CD14-positive monocyte (primary cell): ENCODE results near the gene TOR4A. TPM values are rescaled to one million over a fixed set of nuclear protein-coding genes. Genes with fewer than 3 reads are reported as not detected.

ENCODE experiments used
- DNase-seq, 3 donors: peaks; one replicate each; pipeline ENCODE4 v3.0.0-alpha.2; 2011 to 2022
- H2AFZ ChIP-seq: 2 replicates; pipeline ENCODE4 v1.6.0; 2012; ENCODE audit warnings: mild to moderate bottlenecking, low read depth, low read length, inconsistent platforms; ENCODE audit not compliant: insufficient read depth, poor library complexity, severe bottlenecking
- H3K27ac ChIP-seq, 2 donors: 1 replicate in 1 of 2; 2 replicates in 1 of 2; pipeline ENCODE4 v1.5.1; 2012 to 2013; ENCODE audit warnings: low read length in 2 of 2, control low read depth in 1 of 2, inconsistent platforms in 1 of 2, low read depth in 1 of 2, mild to moderate bottlenecking in 1 of 2
- H3K27me3 ChIP-seq, 2 donors: one replicate each; pipeline versions ENCODE4 v1.6.0 to v1.6.1; 2011 to 2013; ENCODE audit warnings: low read length in 2 of 2; ENCODE audit not compliant: control insufficient read depth in 2 of 2, insufficient read depth in 2 of 2
- H3K36me3 ChIP-seq, 2 donors: replicated peaks in 1 of 2; 1 replicate in 1 of 2; 2 replicates in 1 of 2; pipeline versions ENCODE4 v1.5.1 to v1.6.1; 2012 to 2013; ENCODE audit warnings: low read length in 2 of 2, control low read depth in 1 of 2, inconsistent platforms in 1 of 2, mild to moderate bottlenecking in 1 of 2; ENCODE audit not compliant: insufficient read depth in 2 of 2, control insufficient read depth in 1 of 2
- H3K4me1 ChIP-seq, 2 donors: 1 replicate in 1 of 2; 2 replicates in 1 of 2; pipeline versions ENCODE4 v1.5.1 to v1.6.1; 2012 to 2013; ENCODE audit warnings: low read length in 2 of 2, control low read depth in 1 of 2, inconsistent platforms in 1 of 2, mild to moderate bottlenecking in 1 of 2, moderate library complexity in 1 of 2; ENCODE audit not compliant: insufficient read depth in 2 of 2, control insufficient read depth in 1 of 2
- H3K4me2 ChIP-seq: replicated peaks from 2 replicates; pipeline ENCODE3; 2012; ENCODE audit warnings: low read length, moderate library complexity, mild to moderate bottlenecking; ENCODE audit not compliant: poor library complexity, severe bottlenecking; ENCODE audit errors: extremely low read depth
- H3K4me3 ChIP-seq, 3 experiments: fragments of 200-600 bp in 1 of 3; sonication (generic) in 1 of 3; replicated peaks in 1 of 3; 1 replicate in 2 of 3; 2 replicates in 1 of 3; pipeline ENCODE4 v1.5.1; 2011 to 2013; ENCODE audit warnings: low read length in 3 of 3, mild to moderate bottlenecking in 3 of 3, control low read depth in 2 of 3, low read depth in 2 of 3, inconsistent platforms in 1 of 3, moderate library complexity in 1 of 3
- H3K79me2 ChIP-seq: 2 replicates; pipeline ENCODE4 v1.6.0; 2012; ENCODE audit warnings: mild to moderate bottlenecking, control low read depth, inconsistent platforms, low read length, moderate library complexity; ENCODE audit not compliant: insufficient read depth
- H3K9ac ChIP-seq: 2 replicates; pipeline ENCODE4 v1.6.0; 2017; ENCODE audit warnings: low read length, mild to moderate bottlenecking; ENCODE audit not compliant: insufficient read depth, poor library complexity, severe bottlenecking
- H3K9me3 ChIP-seq, 2 donors: replicated peaks in 1 of 2; 1 replicate in 1 of 2; 2 replicates in 1 of 2; pipeline versions ENCODE4 v1.5.1 to v1.6.1; 2012 to 2013; ENCODE audit warnings: low read length in 2 of 2, control low read depth in 1 of 2; ENCODE audit not compliant: control insufficient read depth in 1 of 2, insufficient read depth in 1 of 2
- H4K20me1 ChIP-seq: 2 replicates; pipeline ENCODE4 v1.6.0; 2012; ENCODE audit warnings: mild to moderate bottlenecking, low read length, control low read depth, moderate library complexity; ENCODE audit not compliant: insufficient read depth
- H3K27ac Mint-ChIP-seq, 7 donors: one replicate each; pipeline ENCODE4 v1.8.0; 2020; ENCODE audit warnings: mild to moderate bottlenecking in 7 of 7, mixed read lengths in 7 of 7, moderate library complexity in 6 of 7, inconsistent platforms in 2 of 7
- H3K27me3 Mint-ChIP-seq, 3 donors: one replicate each; pipeline ENCODE4 v1.8.0; 2021 to 2022; ENCODE audit warnings: low read depth in 3 of 3, mild to moderate bottlenecking in 3 of 3, mixed read lengths in 3 of 3, moderate library complexity in 3 of 3, inconsistent platforms in 1 of 3
- H3K36me3 Mint-ChIP-seq, 2 donors: one replicate each; pipeline ENCODE4 v1.8.0; 2020; ENCODE audit warnings: mixed read lengths in 2 of 2, inconsistent platforms in 1 of 2, mild to moderate bottlenecking in 1 of 2
- H3K4me1 Mint-ChIP-seq: one replicate; pipeline ENCODE4 v1.8.0; 2020; ENCODE audit warnings: mild to moderate bottlenecking, mixed read lengths
- H3K4me3 Mint-ChIP-seq, 2 donors: one replicate each; pipeline ENCODE4 v1.8.0; 2020; ENCODE audit warnings: mild to moderate bottlenecking in 2 of 2, mixed read lengths in 2 of 2, moderate library complexity in 1 of 2
- H3K9me3 Mint-ChIP-seq, 7 donors: one replicate each; pipeline ENCODE4 v1.8.0; 2020 to 2022; ENCODE audit warnings: mixed read lengths in 7 of 7, mild to moderate bottlenecking in 6 of 7, moderate library complexity in 6 of 7, inconsistent platforms in 2 of 7
- WGBS: methylation state at CpG from one replicate; pipeline ENCODE4 v1.1.5; 2013; ENCODE audit warnings: missing lambda C conversion rate; ENCODE audit not compliant: insufficient coverage; 5-methylcytosine and 5-hydroxymethylcytosine counted together
- intact Hi-C, 2 donors: fragments of 100-400 bp; cut with micrococcal nuclease; formaldehyde crosslinking; loops; one replicate each; pipeline versions ENCODE4 v1.15.0 to v1.15.1; 2023
- polyA plus RNA-seq, 3 donors: library from polyadenylated mRNA; depleted of rRNA in 1 of 3; unstranded in 2 of 3; stranded (reverse) in 1 of 3; fragments of 300-500 nt in 2 of 3; fragments of >200 nt in 1 of 3; fragmentation: Illumina TruSeq in 2 of 3; gene quantifications; 1 replicate in 2 of 3; 2 replicates in 1 of 3; pipeline ENCODE4 v1.2.3, GENCODE V29; 2012 to 2021
- TF ChIP-seq, protein P1 (sequence below): fragments of 200-600 bp; IDR thresholded peaks from one replicate; pipeline ENCODE4 v1.8.0; 2022; ENCODE audit warnings: antibody characterized with exemption, mild to moderate bottlenecking

TOR4A gene
- polyA plus RNA-seq, 3 donors: 13.7 to 17.6 (median 15.4) TPM

DNA sequence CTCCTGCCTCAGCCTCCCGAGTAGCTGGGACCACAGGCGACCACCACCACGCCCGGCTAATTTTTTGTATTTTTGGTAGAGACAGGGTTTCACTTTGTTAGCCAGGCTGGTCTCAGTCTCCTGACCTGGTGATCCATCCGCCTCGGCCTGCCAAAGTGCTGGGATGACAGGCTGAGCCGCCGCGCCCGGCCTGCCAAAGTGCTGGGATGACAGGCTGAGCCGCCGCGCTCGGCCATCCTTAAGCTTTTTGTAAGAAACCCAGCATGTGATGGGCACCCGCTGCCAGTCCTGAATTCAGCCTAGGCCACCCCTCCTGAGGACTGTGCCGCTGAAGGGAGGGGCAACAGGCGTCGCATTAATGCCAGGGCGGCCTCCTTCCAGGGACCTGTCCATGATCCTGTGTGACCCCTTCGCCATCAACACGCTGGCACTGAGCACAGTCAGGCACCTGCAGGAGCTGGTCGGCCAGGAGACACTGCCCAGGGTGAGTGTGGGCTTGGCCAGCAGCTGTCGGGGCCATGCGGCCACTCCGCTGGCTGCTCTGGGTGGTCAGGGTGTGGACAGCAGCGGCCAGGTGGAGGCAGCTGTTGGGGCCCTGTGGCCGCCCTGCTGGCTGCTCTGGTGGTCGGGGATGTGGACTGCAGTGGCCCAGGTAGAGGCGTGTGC, 11.9 kb upstream of the TOR4A start:
- H3K27ac ChIP-seq: no peak overlapping the region
- no peak overlapping the region for H3K9ac ChIP-seq
- Mint-ChIP-seq H3K9me3 (peaks cover 0 to 5% (median 0%) of the 10 kb centered on the region in 7 donors), H3K4me1 (peaks cover 25% of the 10 kb centered on the region), H3K27me3 (no peaks in the 10 kb centered on the region), H3K36me3 (peaks cover 40 to 79% of the 10 kb centered on the region in 2 donors), H3K4me3 (no peak overlapping the region), H3K27ac (no peak overlapping the region)
- peaks cover 23 to 28% of the 10 kb centered on the region in 2 donors for H3K4me1 ChIP-seq
- H3K9me3 ChIP-seq: no peaks in the 10 kb centered on the region
- peaks cover 36 to 67% of the 10 kb centered on the region in 2 donors for H3K36me3 ChIP-seq
- peaks cover 36% of the 10 kb centered on the region for H4K20me1 ChIP-seq
- no peak for DNase-seq
- H3K79me2 ChIP-seq: peaks cover 3% of the 10 kb centered on the region
- 93% methylated on average over 22 of the region's 29 CpGs for whole genome bisulfite sequencing
- no peak overlapping the region for H3K4me2 ChIP-seq
- no peak overlapping the region for H2AFZ ChIP-seq
- intact Hi-C loops: no loop called here
- TF ChIP-seq, protein P1, sequence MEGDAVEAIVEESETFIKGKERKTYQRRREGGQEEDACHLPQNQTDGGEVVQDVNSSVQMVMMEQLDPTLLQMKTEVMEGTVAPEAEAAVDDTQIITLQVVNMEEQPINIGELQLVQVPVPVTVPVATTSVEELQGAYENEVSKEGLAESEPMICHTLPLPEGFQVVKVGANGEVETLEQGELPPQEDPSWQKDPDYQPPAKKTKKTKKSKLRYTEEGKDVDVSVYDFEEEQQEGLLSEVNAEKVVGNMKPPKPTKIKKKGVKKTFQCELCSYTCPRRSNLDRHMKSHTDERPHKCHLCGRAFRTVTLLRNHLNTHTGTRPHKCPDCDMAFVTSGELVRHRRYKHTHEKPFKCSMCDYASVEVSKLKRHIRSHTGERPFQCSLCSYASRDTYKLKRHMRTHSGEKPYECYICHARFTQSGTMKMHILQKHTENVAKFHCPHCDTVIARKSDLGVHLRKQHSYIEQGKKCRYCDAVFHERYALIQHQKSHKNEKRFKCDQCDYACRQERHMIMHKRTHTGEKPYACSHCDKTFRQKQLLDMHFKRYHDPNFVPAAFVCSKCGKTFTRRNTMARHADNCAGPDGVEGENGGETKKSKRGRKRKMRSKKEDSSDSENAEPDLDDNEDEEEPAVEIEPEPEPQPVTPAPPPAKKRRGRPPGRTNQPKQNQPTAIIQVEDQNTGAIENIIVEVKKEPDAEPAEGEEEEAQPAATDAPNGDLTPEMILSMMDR: no peak
- no peak overlapping the region for H3K4me3 ChIP-seq
- no peaks in the 10 kb centered on the region for H3K27me3 ChIP-seq

DNA sequence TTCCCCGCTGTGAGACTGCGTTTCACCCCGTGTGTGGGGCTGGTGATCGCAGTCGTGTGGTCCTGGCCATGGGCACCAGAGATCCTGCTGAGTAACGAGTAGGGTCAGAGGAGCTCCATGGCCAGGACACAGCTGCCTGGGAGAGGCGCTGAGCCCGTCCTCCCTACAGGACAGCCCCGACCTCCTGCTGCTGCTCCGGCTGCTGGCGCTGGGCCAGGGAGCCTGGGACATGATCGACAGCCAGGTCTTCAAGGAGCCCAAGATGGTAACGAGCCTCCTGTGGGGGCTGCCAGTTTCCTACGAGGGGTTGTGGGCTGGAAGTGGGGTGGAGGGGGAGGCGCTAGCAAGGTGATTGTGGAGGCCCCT, 11.4 kb upstream of the TOR4A start:
- peaks cover 43 to 84% of the 10 kb centered on the region in 2 donors for H3K36me3 Mint-ChIP-seq
- peaks cover 0 to 5% (median 0%) of the 10 kb centered on the region in 7 donors for H3K9me3 Mint-ChIP-seq

More for the DNA sequence above, 11.4 kb upstream of the TOR4A start:
- no peak overlapping the region for H3K4me2 ChIP-seq
- H3K4me3 Mint-ChIP-seq: no peak overlapping the region
- WGBS: 98% methylated on average over 13 of the region's 15 CpGs
- no peaks in the 10 kb centered on the region for H3K27me3 ChIP-seq
- intact Hi-C loops: no loop called here
- no peak overlapping the region for H2AFZ ChIP-seq
- peaks cover 25% of the 10 kb centered on the region for H3K4me1 Mint-ChIP-seq
- H3K27ac ChIP-seq: no peak overlapping the region
- H3K4me1 ChIP-seq: peaks cover 23 to 28% of the 10 kb centered on the region in 2 donors
- no peak overlapping the region for H3K9ac ChIP-seq
- no peak overlapping the region for H3K27ac Mint-ChIP-seq
- no peak overlapping the region for H3K4me3 ChIP-seq
- no peak for DNase-seq
- no peaks in the 10 kb centered on the region for H3K27me3 Mint-ChIP-seq
- H3K79me2 ChIP-seq: peaks cover 3% of the 10 kb centered on the region
- H3K9me3 ChIP-seq: no peaks in the 10 kb centered on the region
- peaks cover 41% of the 10 kb centered on the region for H4K20me1 ChIP-seq
- TF ChIP-seq, protein P1: no peak
- H3K36me3 ChIP-seq: peaks cover 41 to 72% of the 10 kb centered on the region in 2 donors
